Hematopoietic multipotent progenitor cell treated with erythropoietin and hydrocortisone succinate and interleukin-3 and kit ligand, for 4 days (in vitro differentiated cells): ENCODE data around the gene SCFD1.

ENCODE experiments used
- DNase-seq: peaks from one replicate; pipeline ENCODE4 v3.0.0-alpha.2; 2015

Gene SCFD1

DNA sequence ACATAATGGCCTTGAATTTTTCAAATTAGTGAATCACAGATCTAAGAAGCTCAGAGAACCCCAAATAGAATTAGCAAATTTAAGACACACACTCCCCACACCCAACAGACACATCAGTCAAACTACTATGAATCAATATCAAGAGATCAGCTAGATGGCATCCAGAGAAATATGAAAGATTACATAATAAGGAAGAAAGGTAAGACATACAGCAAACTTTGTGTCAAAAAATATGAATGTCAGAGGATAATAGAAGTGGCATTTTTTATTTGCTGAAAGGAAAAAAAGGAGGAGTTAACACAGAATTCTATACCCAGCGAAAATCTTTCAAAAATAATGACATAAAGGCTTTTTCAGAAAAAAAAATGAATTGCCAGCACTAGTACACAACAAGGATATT is 141.8 kb downstream of the SCFD1 start:
- no peak for DNase-seq

DNA sequence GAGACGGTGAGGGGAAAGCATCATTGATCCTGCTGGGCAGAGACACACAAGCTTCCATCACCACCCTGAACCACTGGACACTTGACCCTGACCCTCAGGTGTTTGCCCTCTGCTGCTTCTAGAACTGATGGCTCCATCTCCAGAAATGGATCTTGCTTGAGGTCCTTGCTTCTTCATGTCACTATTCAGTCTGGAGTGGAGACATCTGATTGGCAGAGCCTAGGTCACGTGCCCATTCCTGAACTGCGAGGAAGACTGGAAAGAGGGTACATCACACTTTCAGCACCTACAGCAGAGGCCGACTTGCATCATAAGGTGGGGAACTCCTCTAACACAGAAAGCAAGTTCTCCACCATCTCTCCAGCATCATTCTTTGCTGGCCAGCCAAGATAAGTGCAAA is 145.5 kb downstream of the SCFD1 start:
- DNase-seq = no peak

DNA sequence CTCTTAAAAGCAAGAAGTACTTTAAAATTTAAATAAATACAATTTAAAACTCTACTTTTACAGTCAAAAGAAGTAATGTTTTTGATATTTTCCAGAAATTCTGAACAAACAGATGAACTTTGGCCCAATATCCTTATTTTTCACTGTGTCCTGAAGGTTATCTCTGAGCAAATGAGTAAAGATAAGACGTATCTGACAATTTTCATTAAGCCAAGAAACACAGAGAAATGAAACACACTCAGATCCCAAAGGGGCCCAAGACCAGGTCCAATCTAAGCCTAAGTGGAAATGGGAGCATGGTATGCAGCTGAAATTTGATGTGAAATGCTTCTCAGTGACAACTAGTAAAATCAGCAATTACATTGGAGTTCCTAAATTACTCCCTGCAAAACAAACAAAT is 146.7 kb downstream of the SCFD1 start:
- no peak for DNase-seq

DNA sequence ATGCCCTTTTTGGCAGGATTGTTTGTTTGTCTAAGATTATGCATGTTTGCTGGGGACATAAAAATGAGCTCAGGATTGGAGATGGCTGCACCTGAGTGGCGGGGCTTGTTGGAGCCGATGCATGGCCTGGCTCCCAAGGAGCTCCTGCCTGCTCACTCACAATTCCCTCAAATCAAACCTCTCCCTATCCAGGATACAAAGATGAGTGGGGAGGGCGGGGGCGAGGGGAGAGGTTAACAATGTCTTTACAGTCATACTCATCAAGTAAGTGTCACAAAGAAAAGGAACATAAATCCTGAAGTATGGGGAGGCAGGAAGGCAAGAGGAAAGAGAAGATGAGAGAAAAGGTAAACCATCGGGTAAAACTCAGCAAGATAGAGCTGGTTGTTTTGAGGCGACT is 148.3 kb downstream of the SCFD1 start:
- no peak for DNase-seq

DNA sequence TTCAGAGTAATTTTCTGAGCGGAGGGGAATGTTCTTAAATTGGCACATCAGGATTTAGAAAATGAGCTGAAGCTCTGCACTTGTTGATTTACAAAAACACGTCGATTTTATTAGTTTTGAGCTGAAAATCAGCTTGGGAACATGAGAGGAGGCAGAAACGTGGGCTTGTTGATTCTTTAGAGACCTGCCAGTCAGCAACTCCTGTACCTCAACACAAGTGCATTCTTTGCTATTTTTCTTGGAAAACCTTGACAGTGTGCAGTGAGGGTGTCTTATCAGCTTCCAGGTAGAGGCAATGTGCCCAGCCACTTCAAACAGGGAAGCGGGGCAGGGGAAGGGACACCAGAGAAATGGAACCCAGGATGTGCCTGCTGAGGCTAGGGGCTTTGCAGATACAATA is 149.5 kb downstream of the SCFD1 start:
- no peak for DNase-seq

DNA sequence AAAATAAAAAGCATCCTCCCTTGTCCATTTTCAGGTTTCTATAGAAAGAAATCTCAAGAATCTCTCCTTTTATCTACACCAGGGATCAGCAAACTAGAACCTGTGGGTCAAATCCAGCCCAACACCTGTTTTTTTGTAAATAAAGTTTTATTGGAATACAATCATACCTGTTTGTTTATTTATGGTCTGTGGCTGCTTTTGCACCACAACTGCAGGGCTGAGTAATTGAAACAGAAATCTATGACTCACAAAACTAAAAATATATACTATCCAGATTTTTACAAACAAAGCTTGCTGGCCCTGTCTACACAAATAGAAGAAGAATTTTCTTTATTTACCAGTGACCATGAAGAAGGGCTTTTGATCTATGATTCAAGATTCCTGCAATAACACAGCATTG is 157.1 kb downstream of the SCFD1 start:
- DNase-seq = no peak
